GM06990 (cell line): ENCODE results near the gene EML3.
"Not testable (repeated sequence)": the region's sequence is repeated elsewhere in the genome, so short reads cannot be mapped to it uniquely, and the experiment has no call there.

ENCODE experiments used
- DNase-seq: peaks from one replicate; pipeline ENCODE4 v3.0.0-alpha.2; 2011; ENCODE audit not compliant: insufficient read length; ENCODE audit errors: extremely low read depth
- H3K27me3 ChIP-seq: replicated peaks from 2 replicates; pipeline ENCODE4 v1.6.0; 2011; ENCODE audit warnings: low read length; ENCODE audit not compliant: control insufficient read depth, insufficient read depth
- H3K36me3 ChIP-seq: 2 replicates; pipeline ENCODE4 v1.5.1; 2011; ENCODE audit warnings: low read length; ENCODE audit not compliant: control insufficient read depth, insufficient read depth
- H3K4me3 ChIP-seq: replicated peaks from 2 replicates; pipeline ENCODE4 v1.5.1; 2011; ENCODE audit warnings: low read depth, mild to moderate bottlenecking, control low read depth, low read length
- TF ChIP-seq, protein P1 (sequence below): IDR thresholded peaks from 2 replicates; pipeline ENCODE4 v1.5.1; 2011; ENCODE audit warnings: low read length, control low read depth, mild to moderate bottlenecking, inconsistent platforms; ENCODE audit not compliant: insufficient read depth, poor library complexity, severe bottlenecking

Gene EML3

GRCh38 chr11:62573592-62574362 is 38.8 kb downstream of the EML3 start, which contains the start of gene EEF1G:
TSS of gene EEF1G (minus strand) at chr11:62573891. CDS start at chr11:62573842, 49 bp downstream.
- peaks cover 28% of the 10 kb centered on the region for H3K36me3 ChIP-seq
- H3K4me3 ChIP-seq = peak within 1 kb of the TSS; percentile 85
- no peaks in the 10 kb centered on the region for H3K27me3 ChIP-seq
- peak; percentile 99 for DNase-seq
- TF ChIP-seq, protein P1, sequence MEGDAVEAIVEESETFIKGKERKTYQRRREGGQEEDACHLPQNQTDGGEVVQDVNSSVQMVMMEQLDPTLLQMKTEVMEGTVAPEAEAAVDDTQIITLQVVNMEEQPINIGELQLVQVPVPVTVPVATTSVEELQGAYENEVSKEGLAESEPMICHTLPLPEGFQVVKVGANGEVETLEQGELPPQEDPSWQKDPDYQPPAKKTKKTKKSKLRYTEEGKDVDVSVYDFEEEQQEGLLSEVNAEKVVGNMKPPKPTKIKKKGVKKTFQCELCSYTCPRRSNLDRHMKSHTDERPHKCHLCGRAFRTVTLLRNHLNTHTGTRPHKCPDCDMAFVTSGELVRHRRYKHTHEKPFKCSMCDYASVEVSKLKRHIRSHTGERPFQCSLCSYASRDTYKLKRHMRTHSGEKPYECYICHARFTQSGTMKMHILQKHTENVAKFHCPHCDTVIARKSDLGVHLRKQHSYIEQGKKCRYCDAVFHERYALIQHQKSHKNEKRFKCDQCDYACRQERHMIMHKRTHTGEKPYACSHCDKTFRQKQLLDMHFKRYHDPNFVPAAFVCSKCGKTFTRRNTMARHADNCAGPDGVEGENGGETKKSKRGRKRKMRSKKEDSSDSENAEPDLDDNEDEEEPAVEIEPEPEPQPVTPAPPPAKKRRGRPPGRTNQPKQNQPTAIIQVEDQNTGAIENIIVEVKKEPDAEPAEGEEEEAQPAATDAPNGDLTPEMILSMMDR = no peak

DNA sequence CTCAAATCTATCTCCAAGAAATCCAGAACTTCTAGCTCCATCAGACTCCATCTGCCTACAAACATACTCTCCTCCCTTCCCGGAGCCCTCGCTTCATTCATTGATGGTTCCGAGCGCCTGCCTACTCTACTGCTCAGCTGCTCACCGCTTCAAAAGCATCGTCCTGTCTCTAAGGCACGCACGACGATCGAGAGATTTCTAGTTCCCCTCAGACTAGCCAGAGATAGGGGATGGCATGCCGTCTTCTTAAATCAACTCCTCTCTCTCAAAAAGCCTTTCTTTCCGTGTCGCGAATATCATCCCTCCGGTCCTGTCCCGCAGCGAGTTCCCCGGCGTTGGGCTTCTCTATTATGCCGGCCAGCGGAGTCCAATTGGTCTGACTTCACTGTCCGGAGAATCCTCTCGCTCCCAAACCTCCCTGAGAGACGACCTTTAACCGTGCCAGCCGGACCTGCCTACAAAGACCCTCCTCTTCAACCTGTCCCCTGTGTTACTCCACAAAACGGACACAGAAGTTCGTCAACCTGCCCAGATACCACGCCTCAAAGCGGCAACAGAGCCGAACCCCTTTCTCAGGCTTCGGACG is 39.5 kb downstream of the EML3 start:
- peak overlapping the region; percentile 85 for H3K4me3 ChIP-seq
- H3K36me3 ChIP-seq = peaks cover 24% of the 10 kb centered on the region
- H3K27me3 ChIP-seq = no peaks in the 10 kb centered on the region
- DNase-seq = no peak
- TF ChIP-seq, protein P1 = no peak

GRCh38 chr11:62572431-62572830 is 40.1 kb downstream of the EML3 start:
- Histone ChIP-seq H3K36me3 (peaks cover 24% of the 10 kb centered on the region), H3K4me3 (peak overlapping the region; percentile 85), H3K27me3 (no peaks in the 10 kb centered on the region)
- TF ChIP-seq, protein P1 = no peak
- DNase-seq = no peak

DNA sequence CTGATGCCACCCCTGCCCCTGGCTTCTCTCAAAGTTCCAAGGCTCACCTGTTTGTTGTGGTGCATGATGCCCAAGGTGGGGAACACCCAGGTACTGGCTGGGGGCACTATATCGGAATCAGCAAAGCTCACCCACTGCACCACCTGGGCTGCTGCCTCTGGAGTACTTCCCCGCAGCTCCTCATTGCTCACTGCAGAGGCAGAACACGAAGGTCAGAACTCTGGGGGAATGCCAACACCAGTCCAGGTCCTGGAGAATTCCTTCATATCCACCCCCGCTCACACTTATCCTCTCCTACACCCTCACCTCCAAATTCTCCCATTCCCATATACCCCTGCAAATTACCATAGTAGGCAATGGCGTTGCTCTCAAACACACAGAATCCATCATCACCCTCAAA is 41.1 kb downstream of the EML3 start:
- Histone ChIP-seq H3K4me3 (peak overlapping the region; percentile 85; the same call in 1 of the 2 replicates), H3K36me3 (peaks cover 24% of the 10 kb centered on the region)
- not testable (repeated sequence) for H3K27me3 ChIP-seq, DNase-seq

DNA sequence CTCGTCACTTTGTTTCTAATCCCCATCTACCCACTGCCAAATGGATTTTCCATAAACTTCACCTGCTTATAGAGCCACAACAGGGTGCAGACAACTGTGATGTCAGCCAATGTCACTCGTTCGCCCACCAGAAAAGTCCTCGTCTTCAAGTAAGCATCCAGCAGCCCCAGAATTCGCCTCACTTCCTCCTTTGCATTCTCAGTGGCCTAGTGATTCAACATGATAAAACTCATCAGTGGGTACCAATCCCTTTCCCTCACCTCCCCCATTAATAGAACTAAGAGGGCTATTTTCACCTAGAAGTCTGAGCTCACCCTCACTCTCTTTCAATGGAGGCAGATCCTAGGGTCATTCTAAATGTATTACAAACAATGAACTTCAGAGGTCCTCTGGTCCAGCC is 41.7 kb downstream of the EML3 start:
- not testable (repeated sequence) for DNase-seq, H3K27me3 ChIP-seq, H3K4me3 ChIP-seq
- H3K36me3 ChIP-seq = peaks cover 28% of the 10 kb centered on the region

DNA sequence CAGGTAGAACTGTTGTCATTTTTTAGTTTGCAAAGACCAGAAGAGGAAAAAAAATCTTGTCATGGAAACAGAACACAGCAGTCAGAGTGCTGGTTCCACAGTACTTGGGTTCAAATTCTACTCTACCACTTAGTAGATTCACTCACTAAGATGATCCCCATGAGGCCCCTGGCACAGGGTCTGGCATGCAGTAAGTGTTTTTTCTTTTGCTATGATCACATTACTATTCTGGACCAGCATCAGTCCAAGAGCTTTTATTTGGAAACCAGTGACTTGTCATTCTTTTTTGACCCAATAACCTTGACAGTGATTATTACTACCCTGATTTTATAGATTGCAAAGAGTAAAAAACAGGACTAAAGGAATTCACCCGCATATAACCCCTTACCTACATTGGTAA is 43.0 kb downstream of the EML3 start:
- peaks cover 31% of the 10 kb centered on the region for H3K36me3 ChIP-seq
- DNase-seq = no peak
- no peak overlapping the region for H3K4me3 ChIP-seq
- TF ChIP-seq, protein P1 = no peak
- H3K27me3 ChIP-seq = no peaks in the 10 kb centered on the region
